ENCODE results near the gene C10orf90. TPM values are rescaled to one million over a fixed set of nuclear protein-coding genes. Genes with fewer than 3 reads are reported as not detected.

Gene C10orf90
- total RNA-seq, 1 experiment from 2014 or later = not detected

GRCh38 chr10:126628746-126629145, 41.7 kb downstream of the C10orf90 start:
- Histone ChIP-seq H3K79me1 (ENCODE audit: insufficient read depth, low read depth, low read length, poor library complexity, severe bottlenecking) (no peaks in the 10 kb centered on the region), H3T11ph (ENCODE audit: low read length) (no peak overlapping the region), H2BK120ac (ENCODE audit: low read depth, low read length, poor library complexity, severe bottlenecking) (no peak overlapping the region), H3K27me3 (ENCODE audit: insufficient read depth, low read length) (no peaks in the 10 kb centered on the region), H2AK5ac (ENCODE audit: insufficient read length, low read length) (no peak overlapping the region), H4K5ac (ENCODE audit: insufficient read length, low read depth, low read length) (no peak overlapping the region), H3K23ac (ENCODE audit: insufficient read length, low read depth, low read length) (no peak overlapping the region), H3K4ac (ENCODE audit: low read depth, low read length) (no peak overlapping the region), H2BK15ac (ENCODE audit: low read depth, low read length) (no peak overlapping the region), H3K18ac (ENCODE audit: insufficient read length, low read depth, low read length) (no peak overlapping the region), H2BK12ac (ENCODE audit: insufficient read length, low read depth, low read length) (no peak overlapping the region), H3K27ac (ENCODE audit: insufficient read length, low read depth, low read length) (no peak overlapping the region), H3K4me1 (ENCODE audit: insufficient read depth, low read length) (no peaks in the 10 kb centered on the region), H2AFZ (ENCODE audit: low read length) (no peak overlapping the region), H3K4me2 (ENCODE audit: insufficient read depth, insufficient read length, low read length) (no peak overlapping the region), H2BK5ac (ENCODE audit: insufficient read length, low read length) (no peak overlapping the region), H3K9ac (ENCODE audit: extremely low read depth, insufficient read length, low read length) (no peak overlapping the region), H3K14ac (ENCODE audit: insufficient read depth, low read length) (no peak overlapping the region; the same call in 1 of the 2 replicates), H3K79me2 (ENCODE audit: insufficient read depth, low read length) (no peaks in the 10 kb centered on the region), H3K23me2 (ENCODE audit: insufficient read length, low read depth, low read length, poor library complexity, severe bottlenecking) (no peaks in the 10 kb centered on the region), H4K8ac (replicated peaks; ENCODE audit: insufficient read length, low read depth, low read length) (no peak overlapping the region), H3K9me3 (ENCODE audit: control insufficient read depth, low read depth, low read length) (no peaks in the 10 kb centered on the region), H4K91ac (ENCODE audit: insufficient read length, low read depth, low read length) (no peak overlapping the region), H2BK20ac (ENCODE audit: low read depth, low read length, poor library complexity, severe bottlenecking) (no peak overlapping the region), H3K56ac (ENCODE audit: insufficient read length, low read depth, low read length) (no peak overlapping the region), H4K20me1 (ENCODE audit: control insufficient read depth, insufficient read depth, insufficient read length) (no peaks in the 10 kb centered on the region)
- no peak overlapping the region for H3K4me3 Mint-ChIP-seq
- DNase-seq = no peak
- H3K27me3 Mint-ChIP-seq (ENCODE audit: low read depth) = peaks cover 4% of the 10 kb centered on the region; the same call in 1 of the 2 replicates
- TF ChIP-seq CTCF (conservative IDR thresholded peaks at IDR 0.05) = no peak
- H3K36me3 Mint-ChIP-seq (ENCODE audit: insufficient read depth in 1 of 3, low read depth in 3 of 3) = no peaks in the 10 kb centered on the region
- WGBS (ENCODE audit: extremely low coverage, insufficient read length, low lambda C conversion rate) = no CpG with 5 or more reads among the region's 3 CpGs
- no peaks in the 10 kb centered on the region for H3K9me3 Mint-ChIP-seq
- no peak overlapping the region for H3K27ac Mint-ChIP-seq
- peaks cover 9 to 11% of the 10 kb centered on the region in 2 experiments; a peak in 2 of 4 replicates for H3K4me1 Mint-ChIP-seq

All from H9 (cell line).